ENCODE measurements around the gene MEF2A.

Gene MEF2A

GRCh38 chr15:99729920-99730319, 164.1 kb downstream of the MEF2A start (continued):
- TF ChIP-seq ZNF37A (tag by site-specific recombination; IDR thresholded peaks at IDR 0.05) (no peak), CTCF (tag by site-specific recombination; IDR thresholded peaks at IDR 0.05) (peak; percentile 60; the same call in 1 of the 2 replicates)

GRCh38 chr15:99731336-99732123, 165.7 kb downstream of the MEF2A start:
- no peaks in the 10 kb centered on the region for H3K9me3 ChIP-seq (ENCODE audit: control insufficient read depth, insufficient read depth, low read depth, low read length)
- TF ChIP-seq ZBTB6 (tag by site-specific recombination; IDR thresholded peaks at IDR 0.05) (no peak), PRDM4 (tag by site-specific recombination; IDR thresholded peaks at IDR 0.05) (no peak), ZNF202 (tag by site-specific recombination; IDR thresholded peaks at IDR 0.05; ENCODE audit: borderline replicate concordance) (0 out of 2 replicates have a peak, but pooled peaks have one; percentile 12), GLIS2 (tag by site-specific recombination; IDR thresholded peaks at IDR 0.05) (no peak)
- ChIA-PET CTCF (interaction anchor here (0.6 to 4.2 kb wide), 7 partner anchors 10 to 975 kb away, joined by 3 to 26 read pairs (median 9); no protein-coding TSS in a partner anchor), POLR2A (interaction anchor here (2.0 kb wide), 1 partner anchor 166 kb away, joined by 4 read pairs; the partner anchor contains the start of gene MEF2A)
- no peak overlapping the region for H3K27ac ChIP-seq (ENCODE audit: extremely low read depth, low read depth, low read length)
- no peak overlapping the region for H3K4me3 ChIP-seq (ENCODE audit: low read depth, low read length)
- peaks cover 0 to 32% of the 10 kb centered on the region in 2 experiments; a peak in 2 of 3 replicates for H3K36me3 ChIP-seq (ENCODE audit: control insufficient read depth in 2 of 2, insufficient read depth in 1 of 2, low read length in 2 of 2)
- H3K4me1 ChIP-seq (ENCODE audit: control insufficient read depth, insufficient read depth, low read length), result peaks cover 5% of the 10 kb centered on the region; the same call in 1 of the 2 replicates

GRCh38 chr15:99732124-99732750, 166.5 kb downstream of the MEF2A start:
- H3K4me3 ChIP-seq (ENCODE audit: low read depth, low read length), result peak overlapping the region; percentile 81
- H3K27ac ChIP-seq (ENCODE audit: extremely low read depth, low read depth, low read length), result no peak overlapping the region
- TF ChIP-seq MYNN (tag by site-specific recombination; IDR thresholded peaks at IDR 0.05; ENCODE audit: borderline replicate concordance) (peak; percentile 89), ZNF221 (tag by site-specific recombination; IDR thresholded peaks at IDR 0.05; ENCODE audit: borderline replicate concordance) (no peak)
- peaks cover 5% of the 10 kb centered on the region; the same call in 1 of the 2 replicates for H3K4me1 ChIP-seq (ENCODE audit: control insufficient read depth, insufficient read depth, low read length)
- H3K36me3 ChIP-seq (ENCODE audit: control insufficient read depth in 2 of 2, insufficient read depth in 1 of 2, low read length in 2 of 2), result peaks cover 0 to 32% of the 10 kb centered on the region in 2 experiments; a peak in 2 of 3 replicates
- POLR2A ChIA-PET, result interaction anchor here (2.0 kb wide), 1 partner anchor 166 kb away, joined by 4 read pairs; the partner anchor contains the start of gene MEF2A
- no peaks in the 10 kb centered on the region for H3K9me3 ChIP-seq (ENCODE audit: control insufficient read depth, insufficient read depth, low read depth, low read length)
- CTCF ChIA-PET, result interaction anchor here (0.5 to 4.2 kb wide), 7 partner anchors 23 to 1070 kb away, joined by 3 to 26 read pairs (median 9); no protein-coding TSS in a partner anchor

- CTCF ChIA-PET, result interaction anchor here (0.5 to 4.2 kb wide), 8 partner anchors 19 to 1070 kb away, joined by 3 to 26 read pairs (median 4); no protein-coding TSS in a partner anchor
- Histone ChIP-seq H3K4me1 (ENCODE audit: control insufficient read depth, insufficient read depth, low read length) (peaks cover 5% of the 10 kb centered on the region; the same call in 1 of the 2 replicates), H3K36me3 (ENCODE audit: control insufficient read depth in 2 of 2, insufficient read depth in 1 of 2, low read length in 2 of 2) (peaks cover 0 to 30% of the 10 kb centered on the region in 2 experiments; a peak in 2 of 3 replicates), H3K9me3 (ENCODE audit: control insufficient read depth, insufficient read depth, low read depth, low read length) (no peaks in the 10 kb centered on the region), H3K4me3 (ENCODE audit: low read depth, low read length) (peak overlapping the region; percentile 81), H3K27ac (ENCODE audit: extremely low read depth, low read depth, low read length) (peak overlapping the region; percentile 66; the same call in 1 of the 2 replicates)
- POLR2A ChIA-PET, result interaction anchor here (0.6 to 2.0 kb wide), 29 partner anchors 9 to 889 kb away, joined by 3 to 12 read pairs (median 4); partner anchors contain the start of genes LRRC28 and MEF2A
- TF ChIP-seq ZNF433 (tag by site-specific recombination; IDR thresholded peaks at IDR 0.05; ENCODE audit: low read depth), result no peak
- TF ChIP-seq PATZ1 (tag by site-specific recombination; IDR thresholded peaks at IDR 0.05), result no peak
- peak; percentile 30; the same call in 1 of the 2 replicates for TF ChIP-seq KLF1 (tag by site-specific recombination; IDR thresholded peaks at IDR 0.05)
- peak; percentile 26; the same call in 1 of the 2 replicates for TF ChIP-seq ZBTB8A (tag by site-specific recombination; IDR thresholded peaks at IDR 0.05)
- TF ChIP-seq ZNF785 (tag by site-specific recombination; IDR thresholded peaks at IDR 0.05), result no peak
- TF ChIP-seq INSM2 (tag by site-specific recombination; IDR thresholded peaks at IDR 0.05), result no peak
Measured at GRCh38 chr15:99732751-99733267, 167.0 kb downstream of the MEF2A start.

All from HEK293 (cell line).